ENCODE measurements around the gene IL1RAPL2.

Gene IL1RAPL2

GRCh38 chrX:105567082-105567481, 1001.1 kb downstream of the IL1RAPL2 start:
- TF ChIP-seq EZH2phosphoT487 (IDR thresholded peaks at IDR 0.05; ENCODE audit: low read depth) (no peak), CTCF (IDR thresholded peaks at IDR 0.05; ENCODE audit: low read depth, low read length) (no peak)
- H3K79me2 ChIP-seq (ENCODE audit: low read length), result no peaks in the 10 kb centered on the region

GRCh38 chrX:105608745-105609144, 1042.7 kb downstream of the IL1RAPL2 start:
- Histone ChIP-seq H3K27me3 (ENCODE audit: low read depth, low read length) (no peaks in the 10 kb centered on the region), H3K27ac (ENCODE audit: low read length) (no peak overlapping the region), H3K36me3 (replicated peaks; ENCODE audit: low read depth, low read length) (no peaks in the 10 kb centered on the region), H4K20me1 (ENCODE audit: insufficient read depth, low read length) (no peaks in the 10 kb centered on the region), H3K9ac (ENCODE audit: low read length) (no peak overlapping the region), H3K9me3 (ENCODE audit: insufficient read depth, low read length) (no peaks in the 10 kb centered on the region), H3K79me2 (ENCODE audit: low read length) (no peaks in the 10 kb centered on the region), H3K4me3 (ENCODE audit: low read length) (no peak overlapping the region), H2AFZ (ENCODE audit: low read depth, low read length) (no peak overlapping the region), H3K4me1 (ENCODE audit: low read length) (no peaks in the 10 kb centered on the region), H3K4me2 (ENCODE audit: low read length) (no peak overlapping the region)
- no peak for TF ChIP-seq EZH2phosphoT487 (IDR thresholded peaks at IDR 0.05; ENCODE audit: low read depth)
- TF ChIP-seq CTCF (IDR thresholded peaks at IDR 0.05; ENCODE audit: low read depth, low read length), result no peak

More at GRCh38 chrX:105567082-105567481, 1001.1 kb downstream of the IL1RAPL2 start:
- Histone ChIP-seq H3K9me3 (ENCODE audit: insufficient read depth, low read length) (no peaks in the 10 kb centered on the region), H3K9ac (ENCODE audit: low read length) (no peak overlapping the region), H3K27me3 (ENCODE audit: low read depth, low read length) (no peaks in the 10 kb centered on the region), H3K36me3 (replicated peaks; ENCODE audit: low read depth, low read length) (no peaks in the 10 kb centered on the region), H3K4me1 (ENCODE audit: low read length) (no peaks in the 10 kb centered on the region), H3K4me3 (ENCODE audit: low read length) (no peak overlapping the region), H3K27ac (ENCODE audit: low read length) (no peak overlapping the region), H2AFZ (ENCODE audit: low read depth, low read length) (no peak overlapping the region), H3K4me2 (ENCODE audit: low read length) (no peak overlapping the region), H4K20me1 (ENCODE audit: insufficient read depth, low read length) (no peaks in the 10 kb centered on the region)

GRCh38 chrX:105609530-105609929, 1043.5 kb downstream of the IL1RAPL2 start:
- Histone ChIP-seq H3K79me2 (ENCODE audit: low read length) (no peaks in the 10 kb centered on the region), H3K4me3 (ENCODE audit: low read length) (no peak overlapping the region), H3K9ac (ENCODE audit: low read length) (no peak overlapping the region), H3K9me3 (ENCODE audit: insufficient read depth, low read length) (no peaks in the 10 kb centered on the region), H3K36me3 (replicated peaks; ENCODE audit: low read depth, low read length) (no peaks in the 10 kb centered on the region), H2AFZ (ENCODE audit: low read depth, low read length) (no peak overlapping the region), H3K4me2 (ENCODE audit: low read length) (no peak overlapping the region), H3K4me1 (ENCODE audit: low read length) (no peaks in the 10 kb centered on the region), H3K27ac (ENCODE audit: low read length) (no peak overlapping the region), H4K20me1 (ENCODE audit: insufficient read depth, low read length) (no peaks in the 10 kb centered on the region), H3K27me3 (ENCODE audit: low read depth, low read length) (no peaks in the 10 kb centered on the region)
- TF ChIP-seq CTCF (IDR thresholded peaks at IDR 0.05; ENCODE audit: low read depth, low read length) (no peak), EZH2phosphoT487 (IDR thresholded peaks at IDR 0.05; ENCODE audit: low read depth) (no peak)

GRCh38 chrX:105610411-105610810, 1044.4 kb downstream of the IL1RAPL2 start:
- Histone ChIP-seq H3K4me1 (ENCODE audit: low read length) (no peaks in the 10 kb centered on the region), H2AFZ (ENCODE audit: low read depth, low read length) (no peak overlapping the region), H4K20me1 (ENCODE audit: insufficient read depth, low read length) (no peaks in the 10 kb centered on the region), H3K9me3 (ENCODE audit: insufficient read depth, low read length) (no peaks in the 10 kb centered on the region), H3K79me2 (ENCODE audit: low read length) (no peaks in the 10 kb centered on the region), H3K4me3 (ENCODE audit: low read length) (no peak overlapping the region), H3K36me3 (replicated peaks; ENCODE audit: low read depth, low read length) (no peaks in the 10 kb centered on the region), H3K27me3 (ENCODE audit: low read depth, low read length) (no peaks in the 10 kb centered on the region), H3K9ac (ENCODE audit: low read length) (no peak overlapping the region), H3K27ac (ENCODE audit: low read length) (no peak overlapping the region), H3K4me2 (ENCODE audit: low read length) (no peak overlapping the region)
- no peak for TF ChIP-seq CTCF (IDR thresholded peaks at IDR 0.05; ENCODE audit: low read depth, low read length)
- no peak for TF ChIP-seq EZH2phosphoT487 (IDR thresholded peaks at IDR 0.05; ENCODE audit: low read depth)

Data from OCI-LY3 (cell line).